IMR-90 (cell line): ENCODE measurements around the gene ABHD16A.

Experiments used
- CEBPB ChIP-seq: IDR thresholded peaks from 2 replicates; pipeline ENCODE4 v1.6.1; 2012; ENCODE audit warnings: low read depth, low read length, improper control_type of control experiment
- CHD1 ChIP-seq: IDR thresholded peaks from 2 replicates; pipeline ENCODE4 v1.6.1; 2012; ENCODE audit warnings: low read depth, low read length, improper control_type of control experiment
- CTCF ChIP-seq: conservative IDR thresholded peaks from 2 replicates; pipeline ENCODE4 v1.5.1; 2012; ENCODE audit warnings: mild to moderate bottlenecking, low read depth, low read length, improper control_type of control experiment
- POLR2A ChIP-seq: IDR thresholded peaks from 2 replicates; pipeline ENCODE4 v1.6.1; 2012; ENCODE audit warnings: mild to moderate bottlenecking, low read depth, low read length
- RAD21 ChIP-seq: IDR thresholded peaks from 2 replicates; pipeline ENCODE4 v1.6.1; 2012; ENCODE audit warnings: low read length, improper control_type of control experiment
- RCOR1 ChIP-seq: IDR thresholded peaks from 2 replicates; pipeline ENCODE4 v1.6.1; 2012; ENCODE audit warnings: mild to moderate bottlenecking, low read length, improper control_type of control experiment; ENCODE audit not compliant: insufficient replicate concordance
- SMC3 ChIP-seq: fragments of 150-350 bp; IDR thresholded peaks from 2 replicates; pipeline ENCODE4 v1.6.1; 2016; ENCODE audit warnings: low read depth, mild to moderate bottlenecking, antibody characterized with exemption, low read length, moderate library complexity

GRCh38 chr6:31729515-31729978 is 26.4 kb upstream of the ABHD16A start:
- TF ChIP-seq POLR2A (no peak), CTCF (peak; percentile 67), RAD21 (peak; percentile 77), SMC3 (peak; percentile 60), CHD1 (no peak), RCOR1 (no peak), CEBPB (no peak)
